ENCODE data around the gene OR4C46.

GRCh38 chr11:54558919-54559318 is 44.9 kb downstream of the OR4C46 start:
- no peak for TF ChIP-seq MXD4 (CRISPR knock-in tag; IDR thresholded peaks at IDR 0.05; ENCODE audit: borderline replicate concordance)
- TF ChIP-seq CTCF (IDR thresholded peaks at IDR 0.05) = no peak
- TF ChIP-seq TCF7 (CRISPR knock-in tag; IDR thresholded peaks at IDR 0.05; ENCODE audit: low read depth) = no peak
- no peak for TF ChIP-seq JUN (CRISPR knock-in tag; IDR thresholded peaks at IDR 0.05)
- TF ChIP-seq SP1 (CRISPR knock-in tag; conservative IDR thresholded peaks at IDR 0.05) = no peak
- TF ChIP-seq ATF3 (CRISPR knock-in tag; conservative IDR thresholded peaks at IDR 0.05) = no peak
- no peak for TF ChIP-seq CBFB (CRISPR knock-in tag; IDR thresholded peaks at IDR 0.05; ENCODE audit: low read depth)
- TF ChIP-seq NR3C1 (CRISPR knock-in tag; conservative IDR thresholded peaks at IDR 0.05; ENCODE audit: low read depth) = no peak
- no peak for TF ChIP-seq E2F1 (CRISPR knock-in tag; IDR thresholded peaks at IDR 0.05)

Measured in WTC11 (cell line).